ENCODE data around the gene CSNK1G1. TPM values are rescaled to one million over a fixed set of nuclear protein-coding genes. Genes with fewer than 3 reads are reported as not detected.

CSNK1G1 gene
- total and polyA plus RNA-seq, 2 of the 4 experiments (the other 2 are of a cell fraction) = 7.4 to 29.4 TPM

- Histone ChIP-seq H2BK15ac (ENCODE audit: low read depth, low read length) (no peak overlapping the region), H2AK5ac (ENCODE audit: low read depth, low read length) (no peak overlapping the region), H3K27me3 (ENCODE audit: control insufficient read depth, insufficient read depth, low read length) (no peaks in the 10 kb centered on the region), H3K14ac (replicated peaks; ENCODE audit: low read depth, low read length) (no peak overlapping the region), H3K9ac (ENCODE audit: low read depth, low read length) (no peak overlapping the region), H4K20me1 (ENCODE audit: insufficient read depth, low read length) (no peaks in the 10 kb centered on the region), H2BK20ac (ENCODE audit: low read depth, low read length) (no peak overlapping the region), H3K4me2 (ENCODE audit: low read depth, low read length) (no peak overlapping the region), H3K27ac (ENCODE audit: insufficient read depth, low read length) (no peak overlapping the region), H3K4me1 (ENCODE audit: control insufficient read depth, insufficient read depth, low read length) (no peaks in the 10 kb centered on the region), H3K56ac (ENCODE audit: extremely low read depth, insufficient read depth, low read length) (no peak overlapping the region), H2AK9ac (replicated peaks; ENCODE audit: low read depth, low read length, poor library complexity) (no peak overlapping the region), H2BK5ac (ENCODE audit: low read depth, low read length, poor library complexity, severe bottlenecking) (no peak overlapping the region), H4K5ac (ENCODE audit: low read depth, low read length) (no peak overlapping the region), H3K9me3 (ENCODE audit: control insufficient read depth, insufficient read depth, low read length) (no peaks in the 10 kb centered on the region), H4K8ac (ENCODE audit: low read depth in 2 of 2, low read length in 2 of 2) (no peak overlapping the region), H3K4ac (ENCODE audit: low read depth, low read length) (no peak overlapping the region), H3K79me1 (ENCODE audit: low read depth in 1 of 2, low read length in 2 of 2) (no peaks in the 10 kb centered on the region), H3K18ac (ENCODE audit: low read depth, low read length) (no peak overlapping the region), H3K36me3 (ENCODE audit: control insufficient read depth, insufficient read depth, low read length) (peaks cover 21% of the 10 kb centered on the region), H3K9me1 (ENCODE audit: insufficient read depth, low read length) (peaks cover 2% of the 10 kb centered on the region; the same call in 1 of the 2 replicates), H4K91ac (ENCODE audit: insufficient read depth, low read depth, low read length) (no peak overlapping the region), H2AFZ (replicated peaks; ENCODE audit: low read length, poor library complexity) (no peak overlapping the region), H2BK120ac (ENCODE audit: low read depth, low read length) (no peak overlapping the region), H3K23ac (ENCODE audit: low read depth, low read length) (no peak overlapping the region), H3K4me3 (ENCODE audit: insufficient read depth, low read depth, low read length) (no peak overlapping the region)
- ChIA-PET POLR2A (ENCODE audit: unreplicated experiment) (no interaction called here), CTCF (interaction anchor here (1.2 kb wide), 1 partner anchor 17 kb away, joined by 3 read pairs; no protein-coding TSS in a partner anchor)
- intact Hi-C loops (cut with micrococcal nuclease) (no loop called here), in situ Hi-C loops (cut with MboI; ENCODE audit: low sequenced_read_pairs) (loop anchor here (25.0 kb wide), 1 partner anchor 479 kb away; no protein-coding TSS in a partner anchor), dilution Hi-C loops (cut with HindIII; ENCODE audit: low sequenced_read_pairs, unreplicated experiment) (no loop called here)
- no peak for ATAC-seq (ENCODE audit: low read depth)
- TF ChIP-seq RAD21 (IDR thresholded peaks at IDR 0.05; ENCODE audit: low read length) (no peak), SMC3 (IDR thresholded peaks at IDR 0.05; ENCODE audit: low read depth, low read length) (no peak), FOS (IDR thresholded peaks at IDR 0.05; ENCODE audit: low read depth, low read length) (no peak), RCOR1 (IDR thresholded peaks at IDR 0.05; ENCODE audit: insufficient replicate concordance, low read length) (no peak), CTCF (conservative IDR thresholded peaks at IDR 0.05; ENCODE audit: low read depth, low read length) (no peak), CHD1 (IDR thresholded peaks at IDR 0.05; ENCODE audit: low read depth, low read length) (no peak), MAZ (IDR thresholded peaks at IDR 0.05; ENCODE audit: borderline replicate concordance, low read depth, low read length) (no peak), USF2 (IDR thresholded peaks at IDR 0.05; ENCODE audit: low read depth, low read length) (no peak), BHLHE40 (IDR thresholded peaks at IDR 0.05; ENCODE audit: low read depth, low read length) (no peak)
- TF ChIP-seq, protein P1, sequence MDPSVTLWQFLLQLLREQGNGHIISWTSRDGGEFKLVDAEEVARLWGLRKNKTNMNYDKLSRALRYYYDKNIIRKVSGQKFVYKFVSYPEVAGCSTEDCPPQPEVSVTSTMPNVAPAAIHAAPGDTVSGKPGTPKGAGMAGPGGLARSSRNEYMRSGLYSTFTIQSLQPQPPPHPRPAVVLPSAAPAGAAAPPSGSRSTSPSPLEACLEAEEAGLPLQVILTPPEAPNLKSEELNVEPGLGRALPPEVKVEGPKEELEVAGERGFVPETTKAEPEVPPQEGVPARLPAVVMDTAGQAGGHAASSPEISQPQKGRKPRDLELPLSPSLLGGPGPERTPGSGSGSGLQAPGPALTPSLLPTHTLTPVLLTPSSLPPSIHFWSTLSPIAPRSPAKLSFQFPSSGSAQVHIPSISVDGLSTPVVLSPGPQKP (IDR thresholded peaks at IDR 0.05; ENCODE audit: borderline replicate concordance, low read depth, low read length) = no peak
- BruUV-seq (replicated peaks) = no TSS peak
- WGBS, 2 experiments (ENCODE audit: extremely low coverage in 2 of 2, insufficient read length in 1 of 2) = 94% methylated on average over 3 of the region's 4 CpGs; no CpG with 5 or more reads in 1 of the 2 experiments
- no peak for DNase-seq
Observed at GRCh38 chr15:64182859-64183370, 173.1 kb downstream of the CSNK1G1 start.
